Measurements from ENCODE around the gene IL3.

- TF ChIP-seq CTCF (IDR thresholded peaks at IDR 0.05 in 4 of 5, conservative IDR thresholded peaks at IDR 0.05 in 1 of 5) (no peak), POLR2A (IDR thresholded peaks at IDR 0.05) (no peak)
Observed at GRCh38 chr5:132046880-132047299, 13.6 kb upstream of the IL3 start.

All from gastrocnemius medialis (tissue), 4 donors.